Panc1 (cell line): Measurements from ENCODE around the gene CLDN34. TPM values are rescaled to one million over a fixed set of nuclear protein-coding genes. Genes with fewer than 3 reads are reported as not detected.

Source experiments
- ATAC-seq: fragments of 200-7000 bp; cut with Tn5 transposase; 2 replicates; pipeline ENCODE4 v1.9.1; 2020; ENCODE audit warnings: mild to moderate bottlenecking, moderate library complexity
- BruUV-seq: library from RNA; stranded (reverse); fragments of 400-500 nt; replicated peaks from 2 replicates; lab custom pipeline; 2021; lab: Mats Ljungman, UMichigan
- CTCF ChIA-PET: fragments of 300-600 bp; sonication (Branson Sonifier 250); formaldehyde crosslinking; loops from one replicate; lab custom pipeline; 2022; ENCODE audit warnings: antibody characterized with exemption; lab: Charles Lee
- POLR2A ChIA-PET: fragments of 300-600 bp; sonication (Branson Sonifier 250); formaldehyde crosslinking; loops from one replicate; lab custom pipeline; 2022; ENCODE audit warnings: antibody characterized with exemption; lab: Charles Lee
- DNase-seq: peaks from one replicate; pipeline ENCODE4 v3.0.0-alpha.2; 2010; ENCODE audit warnings: low read depth, low spot score
- H3K27ac ChIP-seq: 2 replicates; pipeline ENCODE4 v1.5.1; 2011; ENCODE audit warnings: mild to moderate bottlenecking, low read length, inconsistent platforms
- H3K27me3 ChIP-seq: fragments of 200-500 bp; sonication (Bioruptor generic); 2 replicates; pipeline ENCODE4 v1.6.0; 2014; ENCODE audit warnings: low read length, inconsistent platforms; ENCODE audit not compliant: control insufficient read depth, insufficient read depth
- H3K36me3 ChIP-seq: fragments of 200-500 bp; sonication (Bioruptor generic); 2 replicates; pipeline ENCODE4 v1.5.1; 2014; ENCODE audit warnings: inconsistent platforms, mild to moderate bottlenecking, low read length, moderate library complexity; ENCODE audit not compliant: control insufficient read depth, insufficient read depth
- H3K4me1 ChIP-seq: 2 replicates; pipeline ENCODE4 v1.5.1; 2011; ENCODE audit warnings: inconsistent platforms, mild to moderate bottlenecking, low read length, moderate library complexity; ENCODE audit not compliant: control insufficient read depth, insufficient read depth
- H3K4me3 ChIP-seq, 2 experiments: 2 replicates each; pipeline ENCODE4 v1.5.1; 2011 to 2012; ENCODE audit warnings: low read depth in 2 of 2, low read length in 2 of 2, mild to moderate bottlenecking in 2 of 2, inconsistent platforms in 1 of 2, moderate library complexity in 1 of 2
- H3K9me3 ChIP-seq: fragments of 200-500 bp; sonication (Bioruptor generic); 2 replicates; pipeline ENCODE4 v1.5.1; 2014; ENCODE audit warnings: low read depth, mild to moderate bottlenecking, inconsistent platforms, low read length, moderate library complexity; ENCODE audit not compliant: control insufficient read depth, insufficient read depth
- POLR2AphosphoS5 ChIP-seq: IDR thresholded peaks from 2 replicates; pipeline ENCODE4 v1.6.1; 2012; ENCODE audit warnings: mild to moderate bottlenecking, low read depth, low read length, moderate library complexity
- SIN3A ChIP-seq: IDR thresholded peaks from 2 replicates; pipeline ENCODE4 v1.6.1; 2012; ENCODE audit warnings: low read depth, mild to moderate bottlenecking, low read length, moderate library complexity, borderline replicate concordance; ENCODE audit not compliant: insufficient read depth
- TCF7L2 ChIP-seq: IDR thresholded peaks from 2 replicates; pipeline ENCODE4 v1.6.1; 2011; ENCODE audit warnings: mild to moderate bottlenecking, low read depth, low read length, inconsistent platforms
- in situ Hi-C: cut with HindIII; loops from 2 replicates; pipeline ENCODE4 v1.10.0; 2016; ENCODE audit warnings: low sequenced_read_pairs, low pct_unique_long_range_greater_than_20kb
- intact Hi-C: fragments of 100-400 bp; cut with micrococcal nuclease; formaldehyde crosslinking; loops from one replicate; pipeline ENCODE4 v1.10.0; 2022; ENCODE audit not compliant: unreplicated experiment
- total RNA-seq: library from RNA; stranded (reverse); gene quantifications from one replicate; pipeline ENCODE4 v1.2.1, GENCODE V29; 2021; ENCODE audit not compliant: unreplicated experiment
- TF ChIP-seq, protein P1 (sequence below), 2 experiments: IDR thresholded peaks; 2 replicates each; pipeline ENCODE4 v1.6.1; 2011 to 2012; ENCODE audit warnings: low read depth in 2 of 2, control low read depth in 1 of 2, low read length in 1 of 2, mild to moderate bottlenecking in 1 of 2, moderate library complexity in 1 of 2; ENCODE audit not compliant: insufficient read depth in 1 of 2
- TF ChIP-seq, protein P2 (sequence below): fragments of 450-650 bp; IDR thresholded peaks from 2 replicates; pipeline ENCODE4 v1.5.1; 2017; ENCODE audit warnings: mild to moderate bottlenecking

CLDN34 gene
- total RNA-seq, 1 experiment from 2014 or later, result not detected

DNA sequence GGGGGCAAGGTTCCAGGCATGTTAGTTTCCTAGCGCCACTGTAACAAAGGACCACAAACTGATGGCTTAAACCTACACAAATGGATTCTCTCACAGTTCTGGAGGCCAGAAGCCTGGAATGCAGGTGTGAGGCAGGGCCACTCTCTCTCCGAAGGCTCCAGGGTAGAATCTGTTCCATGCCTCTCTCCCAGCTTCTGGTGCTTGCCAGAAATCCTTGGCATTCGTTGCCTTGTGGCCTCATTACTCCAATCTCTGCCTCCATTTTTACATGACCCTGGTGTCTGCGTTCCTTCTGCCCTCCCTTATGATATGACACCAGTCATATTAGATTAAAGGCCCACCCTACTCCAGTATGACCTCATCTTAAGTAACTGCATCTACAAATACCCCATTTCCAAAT lies 39.6 kb downstream of the CLDN34 start:
- Histone ChIP-seq H3K27me3 (no peaks in the 10 kb centered on the region), H3K27ac (no peak overlapping the region), H3K4me3 (no peak overlapping the region), H3K36me3 (no peaks in the 10 kb centered on the region), H3K9me3 (no peaks in the 10 kb centered on the region), H3K4me1 (no peaks in the 10 kb centered on the region)
- ChIA-PET CTCF (no interaction called here), POLR2A (no interaction called here)
- DNase-seq, result no peak
- BruUV-seq, result no TSS peak
- in situ Hi-C loops (no loop called here), intact Hi-C loops (no loop called here)
- ATAC-seq, result no peak
- TF ChIP-seq, protein P1, sequence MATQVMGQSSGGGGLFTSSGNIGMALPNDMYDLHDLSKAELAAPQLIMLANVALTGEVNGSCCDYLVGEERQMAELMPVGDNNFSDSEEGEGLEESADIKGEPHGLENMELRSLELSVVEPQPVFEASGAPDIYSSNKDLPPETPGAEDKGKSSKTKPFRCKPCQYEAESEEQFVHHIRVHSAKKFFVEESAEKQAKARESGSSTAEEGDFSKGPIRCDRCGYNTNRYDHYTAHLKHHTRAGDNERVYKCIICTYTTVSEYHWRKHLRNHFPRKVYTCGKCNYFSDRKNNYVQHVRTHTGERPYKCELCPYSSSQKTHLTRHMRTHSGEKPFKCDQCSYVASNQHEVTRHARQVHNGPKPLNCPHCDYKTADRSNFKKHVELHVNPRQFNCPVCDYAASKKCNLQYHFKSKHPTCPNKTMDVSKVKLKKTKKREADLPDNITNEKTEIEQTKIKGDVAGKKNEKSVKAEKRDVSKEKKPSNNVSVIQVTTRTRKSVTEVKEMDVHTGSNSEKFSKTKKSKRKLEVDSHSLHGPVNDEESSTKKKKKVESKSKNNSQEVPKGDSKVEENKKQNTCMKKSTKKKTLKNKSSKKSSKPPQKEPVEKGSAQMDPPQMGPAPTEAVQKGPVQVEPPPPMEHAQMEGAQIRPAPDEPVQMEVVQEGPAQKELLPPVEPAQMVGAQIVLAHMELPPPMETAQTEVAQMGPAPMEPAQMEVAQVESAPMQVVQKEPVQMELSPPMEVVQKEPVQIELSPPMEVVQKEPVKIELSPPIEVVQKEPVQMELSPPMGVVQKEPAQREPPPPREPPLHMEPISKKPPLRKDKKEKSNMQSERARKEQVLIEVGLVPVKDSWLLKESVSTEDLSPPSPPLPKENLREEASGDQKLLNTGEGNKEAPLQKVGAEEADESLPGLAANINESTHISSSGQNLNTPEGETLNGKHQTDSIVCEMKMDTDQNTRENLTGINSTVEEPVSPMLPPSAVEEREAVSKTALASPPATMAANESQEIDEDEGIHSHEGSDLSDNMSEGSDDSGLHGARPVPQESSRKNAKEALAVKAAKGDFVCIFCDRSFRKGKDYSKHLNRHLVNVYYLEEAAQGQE (IDR thresholded peaks at IDR 0.05; ENCODE audit: insufficient read depth in 1 of 2, low read depth in 2 of 2, low read length in 1 of 2), result no peak
- no peak for TF ChIP-seq POLR2AphosphoS5
- TF ChIP-seq, protein P2, sequence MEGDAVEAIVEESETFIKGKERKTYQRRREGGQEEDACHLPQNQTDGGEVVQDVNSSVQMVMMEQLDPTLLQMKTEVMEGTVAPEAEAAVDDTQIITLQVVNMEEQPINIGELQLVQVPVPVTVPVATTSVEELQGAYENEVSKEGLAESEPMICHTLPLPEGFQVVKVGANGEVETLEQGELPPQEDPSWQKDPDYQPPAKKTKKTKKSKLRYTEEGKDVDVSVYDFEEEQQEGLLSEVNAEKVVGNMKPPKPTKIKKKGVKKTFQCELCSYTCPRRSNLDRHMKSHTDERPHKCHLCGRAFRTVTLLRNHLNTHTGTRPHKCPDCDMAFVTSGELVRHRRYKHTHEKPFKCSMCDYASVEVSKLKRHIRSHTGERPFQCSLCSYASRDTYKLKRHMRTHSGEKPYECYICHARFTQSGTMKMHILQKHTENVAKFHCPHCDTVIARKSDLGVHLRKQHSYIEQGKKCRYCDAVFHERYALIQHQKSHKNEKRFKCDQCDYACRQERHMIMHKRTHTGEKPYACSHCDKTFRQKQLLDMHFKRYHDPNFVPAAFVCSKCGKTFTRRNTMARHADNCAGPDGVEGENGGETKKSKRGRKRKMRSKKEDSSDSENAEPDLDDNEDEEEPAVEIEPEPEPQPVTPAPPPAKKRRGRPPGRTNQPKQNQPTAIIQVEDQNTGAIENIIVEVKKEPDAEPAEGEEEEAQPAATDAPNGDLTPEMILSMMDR, result no peak
- TF ChIP-seq SIN3A, result no peak
- no peak for TF ChIP-seq TCF7L2

DNA sequence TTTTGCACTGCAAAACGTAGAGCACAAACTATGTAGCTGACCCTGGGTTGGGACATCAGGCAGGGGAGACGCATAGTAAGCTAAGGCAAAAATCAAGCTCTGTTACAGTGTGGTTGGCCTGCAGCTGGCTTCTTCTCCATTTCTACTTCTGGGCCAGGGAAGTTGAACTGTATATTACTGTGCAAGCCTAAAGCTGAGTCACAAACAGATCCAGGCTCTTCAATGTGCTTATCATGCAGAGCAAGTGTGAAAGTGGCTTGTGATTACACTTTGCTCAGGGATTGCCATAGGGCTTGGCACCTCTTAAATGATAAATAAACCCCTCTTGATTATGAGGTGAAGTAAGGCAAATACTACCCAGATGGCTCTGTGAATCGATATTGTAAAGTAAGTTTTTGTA lies 40.5 kb downstream of the CLDN34 start:
- Histone ChIP-seq H3K27me3 (no peaks in the 10 kb centered on the region), H3K4me3 (no peak overlapping the region), H3K4me1 (no peaks in the 10 kb centered on the region), H3K27ac (no peak overlapping the region; the same call in 1 of the 2 replicates), H3K36me3 (no peaks in the 10 kb centered on the region), H3K9me3 (no peaks in the 10 kb centered on the region)
- ATAC-seq (no peak), DNase-seq (no peak)
- in situ Hi-C loops, result no loop called here
- no TSS peak for BruUV-seq
- intact Hi-C loops, result no loop called here
- CTCF ChIA-PET, result no interaction called here
- TF ChIP-seq TCF7L2 (no peak), SIN3A (no peak), POLR2AphosphoS5 (no peak)
- TF ChIP-seq, protein P2, result no peak
- TF ChIP-seq, protein P1 (IDR thresholded peaks at IDR 0.05; ENCODE audit: insufficient read depth in 1 of 2, low read depth in 2 of 2, low read length in 1 of 2), result no peak
- POLR2A ChIA-PET, result no interaction called here
